HFFc6 (cell line): Measurements from ENCODE around the gene ACADSB. TPM values are rescaled to one million over a fixed set of nuclear protein-coding genes. Genes with fewer than 3 reads are reported as not detected.

Source experiments
- DNase-seq: peaks from one replicate; pipeline ENCODE4 v3.0.0-alpha.2; 2018
- H3K27ac Mint-ChIP-seq: 2 replicates; pipeline ENCODE4 v1.8.0; 2020; ENCODE audit warnings: mild to moderate bottlenecking, mixed read lengths
- H3K27me3 Mint-ChIP-seq: 2 replicates; pipeline ENCODE4 v1.8.0; 2021; ENCODE audit warnings: mild to moderate bottlenecking, moderate library complexity, mixed read lengths; ENCODE audit not compliant: insufficient read depth
- H3K36me3 Mint-ChIP-seq: 2 replicates; pipeline ENCODE4 v1.8.0; 2021; ENCODE audit warnings: low read depth, mixed read lengths
- H3K4me1 Mint-ChIP-seq: 2 replicates; pipeline ENCODE4 v1.8.0; 2020; ENCODE audit warnings: low read depth, mixed read lengths
- H3K4me3 Mint-ChIP-seq: 2 replicates; pipeline ENCODE4 v1.8.0; 2020; ENCODE audit warnings: mild to moderate bottlenecking, moderate library complexity, mixed read lengths
- H3K9me3 Mint-ChIP-seq: 2 replicates; pipeline ENCODE4 v1.8.0; 2020; ENCODE audit warnings: mild to moderate bottlenecking, mixed read lengths
- total RNA-seq, 6 experiments: library from RNA; stranded (reverse); fragmentation: NEBNext Ultra II Directional; extraction: Animal tissue kit (Norgen Biotek cat#: 25700); gene quantifications; 2 replicates in 1 of 6; 3 replicates in 5 of 6; pipeline ENCODE4 v1.2.3, GENCODE V29; 2021
- TF ChIP-seq, protein P1 (sequence below): fragments of 200-600 bp; sonication (generic); IDR thresholded peaks from 2 replicates; pipeline ENCODE4 v1.5.0; 2021; ENCODE audit warnings: antibody characterized with exemption, mild to moderate bottlenecking

Gene ACADSB
- total RNA-seq, 6 experiments from 2014 or later, result 17.7 to 25.2 (median 23.2) TPM

DNA sequence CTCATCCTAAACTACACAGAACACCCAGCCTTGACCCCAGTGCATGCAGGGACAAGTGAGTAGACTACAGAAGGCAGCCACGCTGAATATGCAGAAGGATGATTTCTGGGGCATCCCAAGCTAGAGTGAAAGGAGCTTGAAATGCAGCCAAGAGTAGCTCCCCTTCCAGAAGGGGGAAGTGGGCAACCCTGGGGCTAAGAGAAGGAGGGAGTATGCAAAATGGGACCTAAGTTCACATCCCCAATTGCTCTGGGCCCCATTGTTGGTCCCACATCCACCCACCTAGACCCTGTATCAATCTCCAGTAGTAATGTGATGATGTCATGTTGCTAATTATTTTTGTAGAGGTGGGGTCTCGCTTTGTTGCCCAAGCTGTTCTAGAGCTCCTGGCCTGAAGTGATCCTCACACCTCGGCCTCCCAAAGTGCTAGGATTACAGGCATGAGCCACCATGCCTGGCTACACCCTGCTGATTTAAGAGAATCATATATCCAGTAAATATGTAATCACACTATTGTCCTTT, 34.2 kb upstream of the ACADSB start:
- Mint-ChIP-seq H3K9me3 (no peaks in the 10 kb centered on the region), H3K27ac (no peak overlapping the region), H3K36me3 (no peaks in the 10 kb centered on the region), H3K4me3 (no peak overlapping the region), H3K4me1 (peaks cover under 1% of the 10 kb centered on the region; the same call in 1 of the 2 replicates), H3K27me3 (peaks cover 2% of the 10 kb centered on the region; the same call in 1 of the 2 replicates)
- DNase-seq, result no peak
- TF ChIP-seq, protein P1, sequence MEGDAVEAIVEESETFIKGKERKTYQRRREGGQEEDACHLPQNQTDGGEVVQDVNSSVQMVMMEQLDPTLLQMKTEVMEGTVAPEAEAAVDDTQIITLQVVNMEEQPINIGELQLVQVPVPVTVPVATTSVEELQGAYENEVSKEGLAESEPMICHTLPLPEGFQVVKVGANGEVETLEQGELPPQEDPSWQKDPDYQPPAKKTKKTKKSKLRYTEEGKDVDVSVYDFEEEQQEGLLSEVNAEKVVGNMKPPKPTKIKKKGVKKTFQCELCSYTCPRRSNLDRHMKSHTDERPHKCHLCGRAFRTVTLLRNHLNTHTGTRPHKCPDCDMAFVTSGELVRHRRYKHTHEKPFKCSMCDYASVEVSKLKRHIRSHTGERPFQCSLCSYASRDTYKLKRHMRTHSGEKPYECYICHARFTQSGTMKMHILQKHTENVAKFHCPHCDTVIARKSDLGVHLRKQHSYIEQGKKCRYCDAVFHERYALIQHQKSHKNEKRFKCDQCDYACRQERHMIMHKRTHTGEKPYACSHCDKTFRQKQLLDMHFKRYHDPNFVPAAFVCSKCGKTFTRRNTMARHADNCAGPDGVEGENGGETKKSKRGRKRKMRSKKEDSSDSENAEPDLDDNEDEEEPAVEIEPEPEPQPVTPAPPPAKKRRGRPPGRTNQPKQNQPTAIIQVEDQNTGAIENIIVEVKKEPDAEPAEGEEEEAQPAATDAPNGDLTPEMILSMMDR, result no peak

DNA sequence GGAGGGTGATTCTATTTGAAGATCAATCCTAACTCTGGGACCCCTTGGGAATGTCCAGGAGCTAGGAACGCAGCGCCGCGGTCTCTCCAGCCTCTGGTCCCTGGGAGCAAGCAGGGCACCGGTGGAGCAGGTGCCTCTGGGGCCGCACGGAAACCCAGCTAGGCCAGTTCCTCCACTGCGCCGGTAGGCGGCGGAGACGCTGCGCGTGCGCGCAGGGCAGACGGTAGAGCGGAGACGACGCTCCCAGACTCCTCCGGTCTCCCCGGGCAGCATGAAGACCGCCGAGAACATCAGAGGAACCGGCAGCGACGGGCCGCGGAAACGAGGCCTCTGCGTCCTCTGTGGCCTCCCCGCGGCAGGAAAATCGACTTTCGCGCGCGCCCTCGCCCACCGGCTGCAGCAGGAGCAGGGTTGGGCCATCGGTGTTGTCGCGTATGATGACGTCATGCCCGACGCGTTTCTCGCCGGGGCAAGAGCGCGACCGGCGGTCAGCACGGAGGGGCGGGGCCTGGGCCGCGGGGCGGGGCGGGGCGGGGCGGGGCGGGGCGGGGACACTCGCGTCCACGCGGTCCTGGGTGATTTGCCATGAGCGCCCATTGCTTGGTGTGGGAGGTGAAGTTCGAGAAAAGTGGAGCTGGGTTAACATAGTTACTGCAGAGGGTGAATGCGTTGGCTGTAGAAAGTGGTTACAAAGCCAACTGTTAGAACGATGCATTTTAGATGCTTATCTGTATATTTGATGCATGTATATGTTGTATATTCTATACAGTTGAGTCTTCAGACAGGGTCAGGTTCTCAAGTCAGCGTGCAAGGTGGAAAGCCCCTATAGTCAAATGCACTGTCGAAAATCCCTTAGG, 28.4 kb upstream of the ACADSB start, which contains the start of gene PSTK:
Gene PSTK (plus strand): TSS at position 193 of the 857 bp plus-strand sequence. CDS start 79 bp downstream, at position 272.
- no peaks in the 10 kb centered on the region for H3K27me3 Mint-ChIP-seq
- peak within 1 kb of the TSS; percentile 90 for H3K4me3 Mint-ChIP-seq
- no peaks in the 10 kb centered on the region for H3K36me3 Mint-ChIP-seq
- peaks cover 25% of the 10 kb centered on the region for H3K4me1 Mint-ChIP-seq
- no peaks in the 10 kb centered on the region for H3K9me3 Mint-ChIP-seq
- peak; percentile 88 for DNase-seq
- peak within 1 kb of the TSS; percentile 92 for H3K27ac Mint-ChIP-seq
- TF ChIP-seq, protein P1, result peak; percentile 92

DNA sequence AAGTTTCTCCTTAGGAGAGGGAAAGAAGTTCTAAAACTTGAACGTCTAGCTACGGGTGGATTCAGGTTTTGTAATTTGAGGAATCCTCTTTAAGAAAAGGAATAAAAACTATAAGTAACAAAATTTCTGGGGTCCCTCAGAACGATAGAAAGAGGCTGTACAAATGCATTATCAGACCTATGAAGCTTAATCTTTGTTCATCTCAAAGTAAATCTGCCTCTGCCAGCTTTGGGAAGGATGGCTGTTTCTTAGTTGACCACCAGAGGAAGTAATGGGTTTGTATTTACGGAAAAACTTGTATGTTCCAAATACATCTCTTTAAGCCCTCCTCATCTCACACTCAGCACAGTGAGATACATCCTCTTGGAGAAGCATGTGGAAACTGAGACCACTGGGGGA, 27.7 kb upstream of the ACADSB start:
- peaks cover 25% of the 10 kb centered on the region for H3K4me1 Mint-ChIP-seq
- no peaks in the 10 kb centered on the region for H3K27me3 Mint-ChIP-seq
- no peaks in the 10 kb centered on the region for H3K9me3 Mint-ChIP-seq
- H3K36me3 Mint-ChIP-seq, result no peaks in the 10 kb centered on the region
- peak overlapping the region; percentile 92 for H3K27ac Mint-ChIP-seq
- peak overlapping the region; percentile 90 for H3K4me3 Mint-ChIP-seq
- TF ChIP-seq, protein P1, result peak; percentile 76
- DNase-seq, result peak; percentile 60

DNA sequence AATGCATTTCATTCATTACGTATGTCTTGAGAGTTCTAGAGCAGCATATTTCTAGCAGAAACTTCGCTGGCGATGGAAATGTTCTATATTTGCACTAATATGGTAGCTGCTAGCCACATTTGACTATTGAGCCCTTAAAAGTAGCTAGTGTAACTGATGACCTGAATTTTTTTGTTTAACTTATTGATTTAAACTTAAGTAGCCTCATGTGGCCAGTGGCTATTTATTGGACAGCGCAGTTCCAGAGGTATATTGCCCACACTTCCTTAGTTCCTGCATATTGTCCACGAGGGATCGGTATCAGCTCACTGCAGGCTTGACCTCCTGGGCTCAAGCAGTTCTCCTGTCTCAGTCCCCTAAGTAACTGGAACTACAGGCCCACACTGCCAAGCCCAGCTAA, 24.9 kb upstream of the ACADSB start:
- no peaks in the 10 kb centered on the region for H3K9me3 Mint-ChIP-seq
- no peaks in the 10 kb centered on the region; the same call in none of the 2 replicates for H3K36me3 Mint-ChIP-seq
- H3K27me3 Mint-ChIP-seq, result no peaks in the 10 kb centered on the region
- TF ChIP-seq, protein P1, result no peak
- no peak overlapping the region for H3K27ac Mint-ChIP-seq
- DNase-seq, result no peak
- peaks cover 33% of the 10 kb centered on the region for H3K4me1 Mint-ChIP-seq
- no peak overlapping the region for H3K4me3 Mint-ChIP-seq

DNA sequence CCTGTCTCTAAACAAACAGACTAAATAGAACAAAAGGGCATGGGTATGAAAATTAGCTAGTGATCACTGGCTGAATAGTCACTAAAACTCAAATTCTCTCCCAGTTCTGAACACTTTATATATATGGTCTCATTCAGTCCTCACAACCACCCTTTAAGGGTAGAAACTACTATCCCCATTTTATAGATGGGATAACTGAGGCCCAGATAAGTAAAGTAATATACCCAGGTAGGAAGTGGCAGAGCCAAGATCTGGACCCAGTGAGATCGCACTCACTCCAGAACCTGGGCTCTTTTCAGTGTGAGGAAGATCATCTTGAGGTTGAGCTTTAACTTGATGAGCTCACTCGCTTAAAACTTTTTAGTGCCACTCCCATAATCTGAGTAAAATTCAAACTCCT, 24.1 kb upstream of the ACADSB start:
- no peak for DNase-seq
- TF ChIP-seq, protein P1, result no peak
- H3K4me1 Mint-ChIP-seq, result peaks cover 32% of the 10 kb centered on the region
- no peak overlapping the region for H3K27ac Mint-ChIP-seq
- H3K9me3 Mint-ChIP-seq, result no peaks in the 10 kb centered on the region
- H3K27me3 Mint-ChIP-seq, result no peaks in the 10 kb centered on the region
- no peaks in the 10 kb centered on the region; the same call in none of the 2 replicates for H3K36me3 Mint-ChIP-seq
- no peak overlapping the region for H3K4me3 Mint-ChIP-seq
